Measurements from ENCODE around the gene HECW1.

The HECW1 gene

GRCh38 chr7:43141091-43141490 lies 28.6 kb downstream of the HECW1 start:
- TF ChIP-seq, protein P1, sequence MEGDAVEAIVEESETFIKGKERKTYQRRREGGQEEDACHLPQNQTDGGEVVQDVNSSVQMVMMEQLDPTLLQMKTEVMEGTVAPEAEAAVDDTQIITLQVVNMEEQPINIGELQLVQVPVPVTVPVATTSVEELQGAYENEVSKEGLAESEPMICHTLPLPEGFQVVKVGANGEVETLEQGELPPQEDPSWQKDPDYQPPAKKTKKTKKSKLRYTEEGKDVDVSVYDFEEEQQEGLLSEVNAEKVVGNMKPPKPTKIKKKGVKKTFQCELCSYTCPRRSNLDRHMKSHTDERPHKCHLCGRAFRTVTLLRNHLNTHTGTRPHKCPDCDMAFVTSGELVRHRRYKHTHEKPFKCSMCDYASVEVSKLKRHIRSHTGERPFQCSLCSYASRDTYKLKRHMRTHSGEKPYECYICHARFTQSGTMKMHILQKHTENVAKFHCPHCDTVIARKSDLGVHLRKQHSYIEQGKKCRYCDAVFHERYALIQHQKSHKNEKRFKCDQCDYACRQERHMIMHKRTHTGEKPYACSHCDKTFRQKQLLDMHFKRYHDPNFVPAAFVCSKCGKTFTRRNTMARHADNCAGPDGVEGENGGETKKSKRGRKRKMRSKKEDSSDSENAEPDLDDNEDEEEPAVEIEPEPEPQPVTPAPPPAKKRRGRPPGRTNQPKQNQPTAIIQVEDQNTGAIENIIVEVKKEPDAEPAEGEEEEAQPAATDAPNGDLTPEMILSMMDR (IDR thresholded peaks at IDR 0.05; ENCODE audit: low read length, missing control alignments) = no peak
- DNase-seq (ENCODE audit: low read depth) = no peak
- no peak overlapping the region for H3K4me3 ChIP-seq (replicated peaks; ENCODE audit: low read depth, low read length)

- no peak for DNase-seq (ENCODE audit: low read depth)
- TF ChIP-seq, protein P1 (IDR thresholded peaks at IDR 0.05; ENCODE audit: low read length, missing control alignments) = no peak
- no peak overlapping the region for H3K4me3 ChIP-seq (replicated peaks; ENCODE audit: low read depth, low read length)
Measured at GRCh38 chr7:43142703-43143102, 30.3 kb downstream of the HECW1 start.

DNA sequence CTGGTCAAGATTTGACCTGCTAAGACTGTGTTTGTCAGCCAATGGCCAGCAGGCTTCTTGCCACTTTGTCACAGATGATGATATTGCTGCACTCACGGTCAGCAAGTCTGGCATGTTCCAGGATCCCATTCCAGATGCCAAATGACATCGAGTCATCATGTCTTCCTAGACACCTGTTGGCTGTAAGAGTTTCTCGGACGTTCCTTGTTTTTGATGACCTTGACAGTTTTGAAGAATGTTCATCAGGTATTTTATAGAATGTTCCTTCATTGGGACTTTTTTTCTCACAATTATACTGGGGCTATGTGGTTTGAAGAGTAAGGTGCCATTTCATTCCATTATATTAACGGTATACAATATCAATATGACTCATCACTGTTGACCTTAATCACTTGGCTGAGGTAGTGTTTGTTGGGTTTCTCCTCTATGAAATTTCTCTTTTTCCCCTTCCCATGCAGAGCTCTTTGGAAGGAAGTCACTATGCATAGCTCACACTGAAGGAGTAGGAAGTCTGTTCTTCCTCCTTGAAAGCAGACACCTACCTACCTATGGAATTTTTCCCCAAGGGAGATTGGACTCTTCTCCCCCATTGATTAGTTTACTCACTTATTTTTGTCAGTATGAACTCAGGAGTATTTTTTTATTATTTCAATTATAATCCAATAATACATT lies 31.6 kb downstream of the HECW1 start:
- TF ChIP-seq, protein P1 (IDR thresholded peaks at IDR 0.05; ENCODE audit: low read length, missing control alignments) = no peak
- no peak overlapping the region for H3K4me3 ChIP-seq (replicated peaks; ENCODE audit: low read depth, low read length)
- DNase-seq (ENCODE audit: low read depth) = no peak

- TF ChIP-seq, protein P1 (IDR thresholded peaks at IDR 0.05; ENCODE audit: low read length, missing control alignments) = no peak
- no peak overlapping the region for H3K4me3 ChIP-seq (replicated peaks; ENCODE audit: low read depth, low read length)
- DNase-seq (ENCODE audit: low read depth) = no peak
Measured at GRCh38 chr7:43148161-43148731, 35.8 kb downstream of the HECW1 start.

- no peak for DNase-seq (ENCODE audit: low read depth)
- TF ChIP-seq, protein P1 (IDR thresholded peaks at IDR 0.05; ENCODE audit: low read length, missing control alignments) = no peak
- no peak overlapping the region for H3K4me3 ChIP-seq (replicated peaks; ENCODE audit: low read depth, low read length)
Measured at GRCh38 chr7:43151076-43151475, 38.6 kb downstream of the HECW1 start.

DNA sequence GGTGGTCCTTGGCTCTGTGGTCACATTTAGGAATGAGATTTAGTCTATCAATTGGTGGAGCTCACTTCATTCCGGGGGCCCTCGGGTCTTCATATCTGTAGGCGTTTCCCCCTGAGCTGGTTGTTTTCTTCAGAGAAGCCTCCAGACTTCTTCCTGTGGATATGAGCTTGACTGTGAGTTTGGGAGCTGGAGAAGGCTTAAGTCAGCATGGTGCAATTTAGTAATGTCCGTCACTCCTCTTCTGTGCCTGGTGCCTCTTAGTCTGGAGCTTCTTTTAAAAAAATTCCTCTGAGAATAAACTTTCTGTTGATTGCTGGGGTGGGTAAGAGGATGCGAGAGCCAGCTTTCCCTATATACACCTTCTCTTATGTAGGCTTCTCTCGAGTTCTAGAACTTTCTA lies 40.2 kb downstream of the HECW1 start:
- H3K4me3 ChIP-seq (replicated peaks; ENCODE audit: low read depth, low read length) = no peak overlapping the region
- DNase-seq (ENCODE audit: low read depth) = no peak
- TF ChIP-seq, protein P1 (IDR thresholded peaks at IDR 0.05; ENCODE audit: low read length, missing control alignments) = no peak

DNA sequence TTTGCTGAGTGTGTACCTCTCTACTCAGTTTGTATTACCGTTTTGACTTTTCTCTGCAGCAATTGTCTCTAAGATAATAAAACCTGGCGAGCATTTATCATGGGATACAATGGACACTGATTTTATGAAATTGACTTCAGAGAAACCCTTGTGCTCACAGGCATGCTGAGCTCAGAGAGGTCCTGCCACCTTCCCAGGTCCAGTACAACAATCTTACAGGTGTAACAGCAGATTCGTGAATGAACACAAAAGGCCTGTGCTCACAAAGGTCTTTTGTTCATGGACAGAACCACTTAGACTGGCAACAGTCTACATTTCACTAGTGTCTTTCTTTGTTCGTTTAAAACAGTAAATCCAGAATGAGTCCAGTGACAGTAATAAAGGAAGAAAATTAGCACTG lies 43.2 kb downstream of the HECW1 start:
- TF ChIP-seq, protein P1 (IDR thresholded peaks at IDR 0.05; ENCODE audit: low read length, missing control alignments) = no peak
- no peak overlapping the region for H3K4me3 ChIP-seq (replicated peaks; ENCODE audit: low read depth, low read length)
- DNase-seq (ENCODE audit: low read depth) = no peak
